ENCODE measurements around the gene ASGR1. TPM values are rescaled to one million over a fixed set of nuclear protein-coding genes. Genes with fewer than 3 reads are reported as not detected.
"Not testable (repeated sequence)": the region's sequence is repeated elsewhere in the genome, so short reads cannot be mapped to it uniquely, and the experiment has no call there.

ASGR1 gene
- total and polyA plus RNA-seq, 11 donors: 0.19 to 3.5 (median 0.53) TPM; not detected in 3

DNA sequence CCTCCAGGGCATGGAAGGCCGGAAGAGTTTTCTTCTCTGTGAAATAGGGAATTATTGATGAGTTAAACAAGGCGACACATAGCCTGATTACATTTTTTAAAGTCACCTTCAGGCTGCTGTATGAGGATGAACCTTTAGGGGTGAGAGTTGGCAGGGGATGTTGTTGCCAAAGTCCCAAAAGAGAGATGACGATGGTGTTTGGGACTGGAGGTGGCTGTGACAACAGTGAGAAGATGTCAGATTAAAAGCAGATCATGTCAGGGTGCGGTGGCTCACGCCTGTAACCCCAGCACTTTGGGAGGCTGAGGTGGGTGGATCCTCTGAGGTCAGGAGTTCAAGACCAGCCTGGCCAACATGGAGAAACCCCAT, 47.8 kb downstream of the ASGR1 start:
- intact Hi-C loops (cut with DNase I): loop anchor here in 3 of 10 donors (10.0 kb wide), 1 partner anchor 217 kb away; no protein-coding TSS in a partner anchor
- peaks cover 0 to 48% (median 7%) of the 10 kb centered on the region in 9 donors for H3K27me3 ChIP-seq

DNA sequence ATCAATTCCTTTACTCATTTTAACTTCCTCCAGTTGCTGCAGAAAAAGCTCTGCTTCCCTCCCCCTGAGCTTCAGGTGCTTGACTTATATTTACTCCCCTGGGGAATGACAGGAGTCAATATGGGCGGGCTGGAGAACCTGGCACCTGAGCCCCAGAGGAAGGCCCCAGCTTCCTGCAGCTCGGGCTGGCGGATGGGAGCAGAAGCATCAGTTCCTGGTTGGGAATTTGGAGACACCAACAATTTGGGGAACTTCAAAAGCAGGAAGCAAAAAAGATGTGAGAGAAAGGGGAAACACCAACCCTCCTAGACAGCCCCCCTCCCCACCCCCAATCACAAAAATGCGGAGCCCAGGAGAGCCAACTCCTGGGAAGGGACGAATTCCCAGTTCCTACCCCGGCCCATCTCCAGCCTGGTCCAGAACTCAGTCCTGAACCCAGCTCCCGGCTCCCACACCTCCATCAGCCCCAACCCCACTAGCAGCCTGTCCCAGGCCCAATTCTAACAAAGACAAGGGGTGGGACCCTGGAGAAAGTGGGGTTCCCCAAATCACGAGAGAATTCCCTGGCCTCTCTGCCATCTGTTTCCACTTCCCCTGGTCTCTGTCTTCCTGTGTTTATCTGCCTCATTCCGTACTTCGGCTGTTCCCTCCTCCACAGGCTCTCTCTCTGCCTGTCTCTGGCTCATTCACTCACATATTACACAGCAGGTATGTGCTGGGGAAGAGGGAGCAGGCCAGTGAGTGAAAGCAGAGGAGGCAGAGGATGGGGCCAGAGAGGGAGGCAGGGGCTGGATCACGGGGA, 48.3 kb downstream of the ASGR1 start:
- Histone ChIP-seq H3K27me3 (peaks cover 0 to 47% (median 7%) of the 10 kb centered on the region in 9 donors), H3K4me3 (peak overlapping the region in 8 of 12 donors; percentile 12 to 55 (median 32)), H3K9me3 (no peaks in the 10 kb centered on the region), H3K4me1 (peaks cover 0 to 40% (median 0%) of the 10 kb centered on the region in 12 donors), H3K27ac (peak overlapping the region in 7 of 12 donors; percentile 11 to 90 (median 46)), H3K36me3 (no peaks in the 10 kb centered on the region)
- TF ChIP-seq POLR2A (IDR thresholded peaks at IDR 0.05): no peak
- TF ChIP-seq, protein P1, sequence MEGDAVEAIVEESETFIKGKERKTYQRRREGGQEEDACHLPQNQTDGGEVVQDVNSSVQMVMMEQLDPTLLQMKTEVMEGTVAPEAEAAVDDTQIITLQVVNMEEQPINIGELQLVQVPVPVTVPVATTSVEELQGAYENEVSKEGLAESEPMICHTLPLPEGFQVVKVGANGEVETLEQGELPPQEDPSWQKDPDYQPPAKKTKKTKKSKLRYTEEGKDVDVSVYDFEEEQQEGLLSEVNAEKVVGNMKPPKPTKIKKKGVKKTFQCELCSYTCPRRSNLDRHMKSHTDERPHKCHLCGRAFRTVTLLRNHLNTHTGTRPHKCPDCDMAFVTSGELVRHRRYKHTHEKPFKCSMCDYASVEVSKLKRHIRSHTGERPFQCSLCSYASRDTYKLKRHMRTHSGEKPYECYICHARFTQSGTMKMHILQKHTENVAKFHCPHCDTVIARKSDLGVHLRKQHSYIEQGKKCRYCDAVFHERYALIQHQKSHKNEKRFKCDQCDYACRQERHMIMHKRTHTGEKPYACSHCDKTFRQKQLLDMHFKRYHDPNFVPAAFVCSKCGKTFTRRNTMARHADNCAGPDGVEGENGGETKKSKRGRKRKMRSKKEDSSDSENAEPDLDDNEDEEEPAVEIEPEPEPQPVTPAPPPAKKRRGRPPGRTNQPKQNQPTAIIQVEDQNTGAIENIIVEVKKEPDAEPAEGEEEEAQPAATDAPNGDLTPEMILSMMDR (IDR thresholded peaks at IDR 0.05): no peak
- ATAC-seq: peak in 3 of 4 donors; percentile 26 to 60 (median 48)
- WGBS, 4 donors: 37 to 43% (median 40%) methylated on average over 11 of the region's 11 CpGs
- intact Hi-C loops (cut with DNase I): loop anchor here in 3 of 10 donors (10.0 kb wide), 1 partner anchor 216 kb away; no protein-coding TSS in a partner anchor
- no peak for DNase-seq

More for the DNA sequence above, 47.8 kb downstream of the ASGR1 start:
- peak overlapping the region in 8 of 12 donors; percentile 12 to 55 (median 32) for H3K4me3 ChIP-seq
- DNase-seq (no peak), ATAC-seq (no peak)
- H3K9me3 ChIP-seq: no peaks in the 10 kb centered on the region
- peaks cover 0 to 46% (median 0%) of the 10 kb centered on the region in 12 donors for H3K4me1 ChIP-seq
- peak overlapping the region in 7 of 12 donors; percentile 11 to 90 (median 46) for H3K27ac ChIP-seq
- TF ChIP-seq, protein P1 (IDR thresholded peaks at IDR 0.05): no peak
- no peak for TF ChIP-seq POLR2A (IDR thresholded peaks at IDR 0.05)
- no peaks in the 10 kb centered on the region for H3K36me3 ChIP-seq
- 81 to 88% (median 84%) methylated on average over 5 of the region's 5 CpGs for WGBS, 4 donors

DNA sequence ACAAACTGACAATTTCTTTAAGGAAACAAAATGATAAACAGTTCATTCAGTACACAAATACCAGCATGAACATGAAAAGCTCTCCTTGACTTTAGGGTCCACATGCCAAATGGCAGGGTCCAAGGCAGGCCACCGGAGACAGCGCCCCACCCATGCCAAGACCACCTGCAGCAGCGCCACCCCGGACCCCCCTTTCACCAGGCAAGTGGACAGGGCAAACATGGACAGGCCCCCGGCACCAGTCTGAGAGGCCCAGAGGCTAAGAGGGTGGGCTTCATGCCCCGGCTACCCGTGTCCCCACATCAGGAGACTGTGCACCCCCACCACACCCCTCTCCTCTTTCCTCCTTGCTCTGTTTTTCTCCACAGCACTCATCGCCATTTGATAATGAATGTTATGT, 49.9 kb downstream of the ASGR1 start:
- no peak overlapping the region for H3K4me3 ChIP-seq
- intact Hi-C loops (cut with DNase I): no loop called here
- WGBS, 4 donors: 82 to 88% (median 87%) methylated on average over 8 of the region's 8 CpGs
- H3K36me3 ChIP-seq: no peaks in the 10 kb centered on the region
- no peak for DNase-seq
- H3K9me3 ChIP-seq: no peaks in the 10 kb centered on the region
- H3K27ac ChIP-seq: no peak overlapping the region
- peaks cover 0 to 47% (median 7%) of the 10 kb centered on the region in 9 donors for H3K27me3 ChIP-seq
- H3K4me1 ChIP-seq: peaks cover 0 to 34% (median 0%) of the 10 kb centered on the region in 12 donors
- no peak for ATAC-seq
- TF ChIP-seq, protein P1 (IDR thresholded peaks at IDR 0.05): no peak
- no peak for TF ChIP-seq POLR2A (IDR thresholded peaks at IDR 0.05)

DNA sequence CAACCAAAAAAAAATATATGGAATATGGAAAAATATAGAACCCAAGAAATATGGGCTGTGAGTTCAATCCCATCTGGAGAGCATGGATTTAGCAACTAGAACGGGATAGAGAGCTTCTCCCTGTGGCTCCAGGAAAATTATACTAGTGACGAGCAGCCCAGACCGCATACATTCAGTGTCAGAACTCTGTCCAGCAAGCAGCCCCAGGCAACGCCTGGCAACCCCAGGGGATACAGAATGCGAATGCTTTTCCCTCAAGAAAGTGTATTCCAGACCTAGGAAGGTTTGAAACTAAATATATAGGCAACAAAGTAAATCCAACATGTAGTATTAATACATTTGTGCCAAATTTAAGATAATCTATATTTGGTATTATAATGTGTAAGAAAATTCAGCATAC, 51.0 kb downstream of the ASGR1 start:
- H3K4me3 ChIP-seq: no peak overlapping the region
- H3K27me3 ChIP-seq: peaks cover 0 to 38% (median 7%) of the 10 kb centered on the region in 9 donors
- H3K36me3 ChIP-seq: no peaks in the 10 kb centered on the region
- ATAC-seq (no peak), DNase-seq (no peak)
- WGBS, 4 donors: 56 to 69% (median 63%) methylated on average over 5 of the region's 5 CpGs
- TF ChIP-seq, protein P1 (IDR thresholded peaks at IDR 0.05): no peak
- TF ChIP-seq POLR2A (IDR thresholded peaks at IDR 0.05): no peak
- no peaks in the 10 kb centered on the region for H3K9me3 ChIP-seq
- H3K4me1 ChIP-seq: peaks cover 0 to 32% (median 0%) of the 10 kb centered on the region in 12 donors
- intact Hi-C loops (cut with DNase I): no loop called here
- H3K27ac ChIP-seq: no peak overlapping the region

DNA sequence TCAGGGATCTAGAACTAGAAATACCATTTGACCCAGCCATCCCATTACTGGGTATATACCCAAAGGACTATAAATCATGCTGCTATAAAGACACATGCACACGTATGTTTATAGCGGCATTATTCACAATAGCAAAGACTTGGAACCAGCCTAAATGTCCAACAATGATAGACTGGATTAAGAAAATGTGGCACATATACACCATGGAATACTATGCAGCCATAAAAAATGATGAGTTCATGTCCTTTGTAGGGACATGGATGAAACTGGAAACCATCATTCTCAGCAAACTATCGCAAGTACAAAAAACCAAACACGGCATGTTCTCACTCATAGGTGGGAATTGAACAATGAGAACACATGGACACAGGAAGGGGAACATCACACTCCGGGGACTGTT, 51.7 kb downstream of the ASGR1 start:
- peaks cover 0 to 32% (median 0%) of the 10 kb centered on the region in 12 donors for H3K4me1 ChIP-seq
- peaks cover 0 to 31% (median 7%) of the 10 kb centered on the region in 9 donors for H3K27me3 ChIP-seq
- H3K4me3 ChIP-seq; H3K27ac ChIP-seq; ATAC-seq; intact Hi-C loops (cut with DNase I); DNase-seq; H3K36me3 ChIP-seq; H3K9me3 ChIP-seq: not testable (repeated sequence)
- 87 to 97% (median 90%) methylated on average over 5 of the region's 5 CpGs for WGBS, 4 donors

DNA sequence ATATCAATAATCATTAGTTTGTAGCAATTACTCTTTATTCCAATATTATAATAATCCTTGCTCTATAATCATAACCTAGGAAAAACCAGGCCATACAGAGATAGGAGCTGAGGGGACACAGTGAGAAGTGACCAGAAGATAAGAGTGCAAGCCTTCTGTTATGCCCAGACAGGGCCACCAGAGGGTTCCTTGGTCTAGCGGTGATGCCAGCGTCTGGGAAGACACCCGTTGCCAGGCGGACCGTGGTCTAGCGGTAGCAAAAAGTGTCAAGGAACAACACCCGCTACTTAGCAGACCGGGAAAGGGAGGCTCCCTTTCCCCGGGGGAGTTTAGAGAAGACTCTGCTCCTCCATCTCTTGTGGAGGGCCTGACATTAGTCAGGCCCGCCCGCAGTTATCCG, 52.8 kb downstream of the ASGR1 start:
- DNase-seq; intact Hi-C loops (cut with DNase I); H3K9me3 ChIP-seq; H3K36me3 ChIP-seq; ATAC-seq; H3K27ac ChIP-seq; H3K4me3 ChIP-seq: not testable (repeated sequence)
- WGBS, 4 donors: 79 to 87% (median 81%) methylated on average over 12 of the region's 12 CpGs
- peaks cover 0 to 40% (median 0%) of the 10 kb centered on the region in 12 donors for H3K4me1 ChIP-seq
- peaks cover 0 to 24% (median 5%) of the 10 kb centered on the region in 9 donors for H3K27me3 ChIP-seq

Data from heart left ventricle (tissue), 16 donors.